MCF 10A (cell line): ENCODE results near the gene SLIT3. TPM values are rescaled to one million over a fixed set of nuclear protein-coding genes. Genes with fewer than 3 reads are reported as not detected.

Source experiments
- BruUV-seq: library from RNA; stranded (reverse); fragments of 400-500 nt; replicated peaks from 2 replicates; lab custom pipeline; 2021; lab: Mats Ljungman, UMichigan
- CTCF ChIA-PET: fragments of 300-600 bp; sonication (Branson Sonifier 250); formaldehyde crosslinking; extraction: SDS; loops from one replicate; lab custom pipeline; 2021; ENCODE audit warnings: antibody characterized with exemption, inconsistent platforms; lab: Yijun Ruan, JAX
- POLR2A ChIA-PET: fragments of 300-600, 350-650 bp; sonication (Branson Sonifier 250); formaldehyde crosslinking; extraction: SDS; loops from one replicate; lab custom pipeline; 2020; ENCODE audit warnings: antibody characterized with exemption, inconsistent platforms; lab: Yijun Ruan, JAX
- DNase-seq: peaks from one replicate; pipeline ENCODE4 v3.0.0-alpha.2; 2018; ENCODE audit not compliant: unreplicated experiment
- H3K27ac Mint-ChIP-seq: one replicate; pipeline ENCODE4 v1.8.0; 2022; ENCODE audit warnings: mild to moderate bottlenecking, low read depth, mixed read lengths; ENCODE audit not compliant: unreplicated experiment
- H3K27me3 Mint-ChIP-seq: one replicate; pipeline ENCODE4 v1.8.0; 2022; ENCODE audit warnings: mixed read lengths; ENCODE audit not compliant: insufficient read depth, unreplicated experiment
- H3K36me3 Mint-ChIP-seq: one replicate; pipeline ENCODE4 v1.8.0; 2022; ENCODE audit warnings: mild to moderate bottlenecking, moderate library complexity, mixed read lengths; ENCODE audit not compliant: insufficient read depth, unreplicated experiment
- H3K4me1 Mint-ChIP-seq: one replicate; pipeline ENCODE4 v1.8.0; 2022; ENCODE audit warnings: mixed read lengths; ENCODE audit not compliant: insufficient read depth, unreplicated experiment
- H3K4me3 Mint-ChIP-seq: one replicate; pipeline ENCODE4 v1.8.0; 2022; ENCODE audit warnings: mild to moderate bottlenecking, moderate library complexity, mixed read lengths; ENCODE audit not compliant: unreplicated experiment
- H3K9me3 Mint-ChIP-seq: one replicate; pipeline ENCODE4 v1.8.0; 2022; ENCODE audit warnings: mixed read lengths; ENCODE audit not compliant: unreplicated experiment
- CTCF ChIP-seq: fragments of 200-600 bp; IDR thresholded peaks from one replicate; pipeline ENCODE4 v1.8.0; 2022; ENCODE audit warnings: antibody characterized with exemption, mild to moderate bottlenecking; ENCODE audit not compliant: unreplicated experiment
- intact Hi-C: fragments of 100-400 bp; cut with micrococcal nuclease; formaldehyde crosslinking; loops from 2 replicates; pipeline ENCODE4 v1.14.1; 2022
- total RNA-seq: library from RNA; stranded (reverse); gene quantifications from 2 replicates; pipeline ENCODE4 v1.2.3, GENCODE V29; 2022

SLIT3 gene
- total RNA-seq, 1 experiment from 2014 or later, result 0.89 TPM

GRCh38 chr5:168756453-168757391 is 544.2 kb downstream of the SLIT3 start:
- H3K4me1 Mint-ChIP-seq, result no peaks in the 10 kb centered on the region
- intact Hi-C loops, result no loop called here
- POLR2A ChIA-PET, result interaction anchor here (0.7 to 1.1 kb wide), 2 partner anchors 24 to 193 kb away, joined by 3 read pairs; no protein-coding TSS in a partner anchor
- no peak overlapping the region for H3K27ac Mint-ChIP-seq
- no peaks in the 10 kb centered on the region for H3K36me3 Mint-ChIP-seq
- H3K4me3 Mint-ChIP-seq, result no peak overlapping the region
- H3K9me3 Mint-ChIP-seq, result no peaks in the 10 kb centered on the region
- no TSS peak for BruUV-seq
- no peak for TF ChIP-seq CTCF
- no peak for DNase-seq
- CTCF ChIA-PET, result interaction anchor here (0.6 to 1.0 kb wide), 2 partner anchors 76 to 93 kb away, joined by 3 to 4 read pairs; no protein-coding TSS in a partner anchor
- no peaks in the 10 kb centered on the region for H3K27me3 Mint-ChIP-seq

GRCh38 chr5:168755548-168756093 is 545.3 kb downstream of the SLIT3 start:
- intact Hi-C loops, result no loop called here
- H3K27ac Mint-ChIP-seq, result no peak overlapping the region
- TF ChIP-seq CTCF, result no peak
- DNase-seq, result no peak
- no peaks in the 10 kb centered on the region for H3K9me3 Mint-ChIP-seq
- no peaks in the 10 kb centered on the region for H3K36me3 Mint-ChIP-seq
- POLR2A ChIA-PET, result no interaction called here
- H3K27me3 Mint-ChIP-seq, result no peaks in the 10 kb centered on the region
- no TSS peak for BruUV-seq
- no peaks in the 10 kb centered on the region for H3K4me1 Mint-ChIP-seq
- no peak overlapping the region for H3K4me3 Mint-ChIP-seq
- CTCF ChIA-PET, result interaction anchor here (0.6 kb wide), 1 partner anchor 65 kb away, joined by 3 read pairs; no protein-coding TSS in a partner anchor

- H3K27ac Mint-ChIP-seq, result no peak overlapping the region
- DNase-seq, result no peak
- no peaks in the 10 kb centered on the region for H3K4me1 Mint-ChIP-seq
- no peaks in the 10 kb centered on the region for H3K36me3 Mint-ChIP-seq
- TF ChIP-seq CTCF, result no peak
- no peaks in the 10 kb centered on the region for H3K9me3 Mint-ChIP-seq
- no TSS peak for BruUV-seq
- ChIA-PET CTCF (interaction anchor here (0.6 kb wide), 1 partner anchor 718 kb away, joined by 3 read pairs; no protein-coding TSS in a partner anchor), POLR2A (no interaction called here)
- no peaks in the 10 kb centered on the region for H3K27me3 Mint-ChIP-seq
- intact Hi-C loops, result no loop called here
- no peak overlapping the region for H3K4me3 Mint-ChIP-seq
Measured at GRCh38 chr5:168753691-168754254, 547.2 kb downstream of the SLIT3 start.
